HepG2 (cell line): ENCODE results near the gene TEAD3. TPM values are rescaled to one million over a fixed set of nuclear protein-coding genes. Genes with fewer than 3 reads are reported as not detected.
A peak's percentile ranks its signal among the peaks of the same experiment; 100 is the strongest.

Experiments used
- ASH2L ChIP-seq: fragments of 300-600, 200-600 bp; sonication (generic); IDR thresholded peaks from 2 replicates; pipeline ENCODE4 v1.7.0; 2017; ENCODE audit warnings: low read depth, mild to moderate bottlenecking, moderate library complexity, mixed read lengths, low read length; ENCODE audit not compliant: insufficient read length
- CREB1 ChIP-seq, 2 experiments: fragments of 450-650 bp in 1 of 2; IDR thresholded peaks; 2 replicates each; pipeline ENCODE4 v1.6.1; 2016 to 2017; ENCODE audit warnings: control low read depth in 1 of 2, mild to moderate bottlenecking in 1 of 2, missing compliant biosample characterization in 1 of 2, missing genetic modification characterization in 1 of 2
- EP300 ChIP-seq, 3 experiments: sonication (generic) in 1 of 3; formaldehyde crosslinking in 1 of 3; IDR thresholded peaks; 2 replicates each; pipeline versions ENCODE4 v1.5.1 to v1.6.1; 2011 to 2020; ENCODE audit warnings: low read depth in 2 of 3, low read length in 2 of 3, borderline replicate concordance in 1 of 3, improper control_type of control experiment in 1 of 3, mild to moderate bottlenecking in 1 of 3, missing genetic modification reagents in 1 of 3, moderate library complexity in 1 of 3
- FOXK2 ChIP-seq: fragments of 450-650 bp; IDR thresholded peaks from 2 replicates; pipeline ENCODE4 v1.6.1; 2016
- FOXP1 ChIP-seq, 2 experiments: fragments of 450-650 bp in 1 of 2; IDR thresholded peaks; 2 replicates each; pipeline ENCODE4 v1.6.1; 2017 to 2018; ENCODE audit warnings: antibody characterized with exemption in 1 of 2
- KDM5A ChIP-seq: fragments of 200-600 bp; sonication (generic); IDR thresholded peaks from 2 replicates; pipeline ENCODE4 v1.7.0; 2018; ENCODE audit warnings: antibody characterized with exemption, mild to moderate bottlenecking, low read length, borderline replicate concordance
- MED1 ChIP-seq: sonication (generic); formaldehyde crosslinking; IDR thresholded peaks from 2 replicates; pipeline ENCODE4 v1.4.0; 2020; ENCODE audit warnings: missing genetic modification reagents
- MTA1 ChIP-seq: sonication (generic); formaldehyde crosslinking; IDR thresholded peaks from 2 replicates; pipeline ENCODE4 v1.4.0; 2020; ENCODE audit warnings: missing genetic modification reagents, mild to moderate bottlenecking, borderline replicate concordance
- NFYB ChIP-seq: sonication (generic); formaldehyde crosslinking; IDR thresholded peaks from 2 replicates; pipeline ENCODE4 v1.4.0; 2020; ENCODE audit warnings: missing genetic modification reagents
- PTBP1 ChIP-seq: fragments of 200-400 bp; formaldehyde crosslinking; IDR thresholded peaks from 2 replicates; pipeline ENCODE4 v1.6.1; 2018; ENCODE audit warnings: low read length, low read depth; ENCODE audit not compliant: poor library complexity, severe bottlenecking
- RFXANK ChIP-seq: IDR thresholded peaks from 2 replicates; pipeline ENCODE4 v1.6.1; 2016
- ZNF256 ChIP-seq: sonication (generic); formaldehyde crosslinking; conservative IDR thresholded peaks from 2 replicates; pipeline ENCODE4 v1.4.0; 2020; ENCODE audit warnings: missing genetic modification reagents
- ZNF792 ChIP-seq: IDR thresholded peaks from 2 replicates; pipeline ENCODE4 v1.6.1; 2016
- polyA plus RNA-seq, 8 experiments: library from polyadenylated mRNA; depleted of rRNA in 3 of 8; stranded (reverse) in 7 of 8; unstranded in 1 of 8; fragments of >200 nt; fragmentation: Illumina TruSeq in 4 of 8; extraction: Trizol in 4 of 8; gene quantifications; 2 replicates each; pipeline versions ENCODE4 v1.2.1 to v1.2.3, GENCODE V29; 2011 to 2016; ENCODE audit warnings: low read depth in 4 of 8, missing spikeins in 1 of 8, mixed read lengths in 1 of 8; ENCODE audit not compliant: insufficient read depth in 1 of 8
- total RNA-seq, 5 experiments: library from RNA; depleted of rRNA; stranded (reverse); fragments of >200 nt; fragmentation: Illumina TruSeq; extraction: Trizol; gene quantifications; 2 replicates each; pipeline ENCODE4 v1.2.3, GENCODE V29; 2016; ENCODE audit warnings: low read depth in 1 of 5
- TF ChIP-seq, protein P1 (sequence below): sonication (generic); formaldehyde crosslinking; IDR thresholded peaks from 2 replicates; pipeline ENCODE4 v1.8.0; 2022; ENCODE audit warnings: missing genetic modification reagents, mild to moderate bottlenecking, borderline replicate concordance
- TF ChIP-seq, protein P2 (sequence below): sonication (generic); formaldehyde crosslinking; IDR thresholded peaks from 2 replicates; pipeline ENCODE4 v1.4.0; 2020; ENCODE audit warnings: missing genetic modification reagents
- TF ChIP-seq, protein P3 (sequence below): sonication (generic); formaldehyde crosslinking; IDR thresholded peaks from 2 replicates; pipeline ENCODE4 v1.4.0; 2020; ENCODE audit warnings: mild to moderate bottlenecking, missing genetic modification reagents
- TF ChIP-seq, protein P4 (sequence below): IDR thresholded peaks from 2 replicates; pipeline ENCODE4 v1.6.1; 2016; ENCODE audit warnings: low read depth, borderline replicate concordance
- TF ChIP-seq, protein P5 (sequence below): sonication (generic); formaldehyde crosslinking; IDR thresholded peaks from 2 replicates; pipeline ENCODE4 v1.4.0; 2020; ENCODE audit warnings: mild to moderate bottlenecking, missing genetic modification reagents
- TF ChIP-seq, protein P6 (sequence below): sonication (generic); formaldehyde crosslinking; IDR thresholded peaks from 2 replicates; pipeline ENCODE4 v1.5.0; 2020; ENCODE audit warnings: missing genetic modification reagents, mild to moderate bottlenecking, borderline replicate concordance
- TF ChIP-seq, protein P7 (sequence below): sonication (generic); formaldehyde crosslinking; IDR thresholded peaks from 2 replicates; pipeline ENCODE4 v1.5.0; 2020; ENCODE audit warnings: missing genetic modification reagents

TEAD3 gene
- total and polyA plus RNA-seq, 2 of the 13 experiments (the other 11 are each of a cell fraction or from before 2014, with no cell fraction given): 15.1 to 16.5 TPM

DNA sequence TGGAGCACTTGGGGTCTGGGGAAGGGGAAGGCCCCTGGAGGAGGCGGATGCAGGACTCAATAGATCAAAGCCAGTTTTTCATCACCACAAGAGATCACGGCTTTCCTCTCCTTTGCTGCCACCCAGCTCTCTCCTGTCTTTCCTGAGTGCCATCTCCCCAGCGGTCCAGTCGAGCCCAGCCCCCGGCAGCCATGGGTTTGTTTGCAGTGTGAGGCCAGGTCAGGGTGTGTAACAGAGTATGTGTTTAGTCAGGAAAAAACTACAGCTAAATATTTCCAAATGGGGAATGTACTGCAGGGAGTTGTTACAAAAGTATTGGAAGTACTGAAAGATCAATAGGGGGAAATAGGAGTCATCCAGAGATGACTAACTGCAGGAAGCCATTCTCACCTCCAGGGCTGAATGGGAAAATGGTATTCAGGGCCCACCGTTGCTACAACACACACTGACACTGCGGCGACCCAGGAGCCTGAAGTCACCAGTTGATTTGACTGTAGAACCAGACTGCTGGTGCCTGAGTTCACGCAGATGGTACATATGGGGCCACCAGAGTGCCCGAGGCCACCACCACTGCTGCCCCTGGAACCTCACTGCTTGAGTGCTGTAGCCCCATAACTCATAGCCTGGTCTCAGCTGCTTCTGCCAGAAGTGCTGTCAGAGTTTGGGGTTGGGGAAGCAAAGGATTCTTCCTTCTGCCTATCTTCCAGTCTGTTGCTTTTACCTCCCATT is 68.3 kb downstream of the TEAD3 start (continued):
- TF ChIP-seq, protein P1, sequence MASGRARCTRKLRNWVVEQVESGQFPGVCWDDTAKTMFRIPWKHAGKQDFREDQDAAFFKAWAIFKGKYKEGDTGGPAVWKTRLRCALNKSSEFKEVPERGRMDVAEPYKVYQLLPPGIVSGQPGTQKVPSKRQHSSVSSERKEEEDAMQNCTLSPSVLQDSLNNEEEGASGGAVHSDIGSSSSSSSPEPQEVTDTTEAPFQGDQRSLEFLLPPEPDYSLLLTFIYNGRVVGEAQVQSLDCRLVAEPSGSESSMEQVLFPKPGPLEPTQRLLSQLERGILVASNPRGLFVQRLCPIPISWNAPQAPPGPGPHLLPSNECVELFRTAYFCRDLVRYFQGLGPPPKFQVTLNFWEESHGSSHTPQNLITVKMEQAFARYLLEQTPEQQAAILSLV: peak; percentile 54; the same call in 1 of the 2 replicates
- TF ChIP-seq, protein P2, sequence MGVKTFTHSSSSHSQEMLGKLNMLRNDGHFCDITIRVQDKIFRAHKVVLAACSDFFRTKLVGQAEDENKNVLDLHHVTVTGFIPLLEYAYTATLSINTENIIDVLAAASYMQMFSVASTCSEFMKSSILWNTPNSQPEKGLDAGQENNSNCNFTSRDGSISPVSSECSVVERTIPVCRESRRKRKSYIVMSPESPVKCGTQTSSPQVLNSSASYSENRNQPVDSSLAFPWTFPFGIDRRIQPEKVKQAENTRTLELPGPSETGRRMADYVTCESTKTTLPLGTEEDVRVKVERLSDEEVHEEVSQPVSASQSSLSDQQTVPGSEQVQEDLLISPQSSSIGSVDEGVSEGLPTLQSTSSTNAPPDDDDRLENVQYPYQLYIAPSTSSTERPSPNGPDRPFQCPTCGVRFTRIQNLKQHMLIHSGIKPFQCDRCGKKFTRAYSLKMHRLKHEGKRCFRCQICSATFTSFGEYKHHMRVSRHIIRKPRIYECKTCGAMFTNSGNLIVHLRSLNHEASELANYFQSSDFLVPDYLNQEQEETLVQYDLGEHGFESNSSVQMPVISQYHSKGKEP (CRISPR knock-in tag): no peak
- TF ChIP-seq RFXANK (CRISPR knock-in tag) (no peak), FOXK2 (0 out of 2 replicates have a peak, but pooled peaks have one; percentile 52), PTBP1 (no peak), ZNF256 (CRISPR knock-in tag) (no peak), FOXP1 (IDR thresholded peaks at IDR 0.05) (no peak), FOXP1 (CRISPR knock-in tag; IDR thresholded peaks at IDR 0.05) (peak; percentile 85), NFYB (CRISPR knock-in tag) (no peak), MTA1 (CRISPR knock-in tag) (no peak), CREB1 (IDR thresholded peaks at IDR 0.05) (no peak), CREB1 (CRISPR knock-in tag; IDR thresholded peaks at IDR 0.05) (peak; percentile 18; the same call in 1 of the 2 replicates), ASH2L (peak; percentile 71), EP300 (IDR thresholded peaks at IDR 0.05; ENCODE audit: low read depth in 2 of 2, low read length in 2 of 2) (peak in 1 of 2 experiments; percentile 64; a peak in 1 of 4 replicates), EP300 (CRISPR knock-in tag; IDR thresholded peaks at IDR 0.05; ENCODE audit: borderline replicate concordance) (no peak; the same call in 1 of the 2 replicates), MED1 (peak; percentile 66), KDM5A (no peak), ZNF792 (CRISPR knock-in tag) (no peak)
- TF ChIP-seq, protein P3, sequence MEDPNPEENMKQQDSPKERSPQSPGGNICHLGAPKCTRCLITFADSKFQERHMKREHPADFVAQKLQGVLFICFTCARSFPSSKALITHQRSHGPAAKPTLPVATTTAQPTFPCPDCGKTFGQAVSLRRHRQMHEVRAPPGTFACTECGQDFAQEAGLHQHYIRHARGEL (CRISPR knock-in tag): no peak
- TF ChIP-seq, protein P4, sequence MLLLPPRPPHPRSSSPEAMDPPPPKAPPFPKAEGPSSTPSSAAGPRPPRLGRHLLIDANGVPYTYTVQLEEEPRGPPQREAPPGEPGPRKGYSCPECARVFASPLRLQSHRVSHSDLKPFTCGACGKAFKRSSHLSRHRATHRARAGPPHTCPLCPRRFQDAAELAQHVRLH: 0 out of 2 replicates have a peak, but pooled peaks have one; percentile 53
- TF ChIP-seq, protein P5, sequence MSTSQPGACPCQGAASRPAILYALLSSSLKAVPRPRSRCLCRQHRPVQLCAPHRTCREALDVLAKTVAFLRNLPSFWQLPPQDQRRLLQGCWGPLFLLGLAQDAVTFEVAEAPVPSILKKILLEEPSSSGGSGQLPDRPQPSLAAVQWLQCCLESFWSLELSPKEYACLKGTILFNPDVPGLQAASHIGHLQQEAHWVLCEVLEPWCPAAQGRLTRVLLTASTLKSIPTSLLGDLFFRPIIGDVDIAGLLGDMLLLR (CRISPR knock-in tag): no peak
- TF ChIP-seq, protein P6, sequence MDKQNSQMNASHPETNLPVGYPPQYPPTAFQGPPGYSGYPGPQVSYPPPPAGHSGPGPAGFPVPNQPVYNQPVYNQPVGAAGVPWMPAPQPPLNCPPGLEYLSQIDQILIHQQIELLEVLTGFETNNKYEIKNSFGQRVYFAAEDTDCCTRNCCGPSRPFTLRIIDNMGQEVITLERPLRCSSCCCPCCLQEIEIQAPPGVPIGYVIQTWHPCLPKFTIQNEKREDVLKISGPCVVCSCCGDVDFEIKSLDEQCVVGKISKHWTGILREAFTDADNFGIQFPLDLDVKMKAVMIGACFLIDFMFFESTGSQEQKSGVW (CRISPR knock-in tag): no peak
- TF ChIP-seq, protein P7, sequence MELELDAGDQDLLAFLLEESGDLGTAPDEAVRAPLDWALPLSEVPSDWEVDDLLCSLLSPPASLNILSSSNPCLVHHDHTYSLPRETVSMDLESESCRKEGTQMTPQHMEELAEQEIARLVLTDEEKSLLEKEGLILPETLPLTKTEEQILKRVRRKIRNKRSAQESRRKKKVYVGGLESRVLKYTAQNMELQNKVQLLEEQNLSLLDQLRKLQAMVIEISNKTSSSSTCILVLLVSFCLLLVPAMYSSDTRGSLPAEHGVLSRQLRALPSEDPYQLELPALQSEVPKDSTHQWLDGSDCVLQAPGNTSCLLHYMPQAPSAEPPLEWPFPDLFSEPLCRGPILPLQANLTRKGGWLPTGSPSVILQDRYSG (CRISPR knock-in tag): no peak
